NCI-H1930 (cell line): ENCODE data around the gene GPR75.

Experiments used
- DNase-seq, 2 experiments: peaks; one replicate each; lab custom pipeline; 2025; lab: John Stamatoyannopoulos, UW

GPR75 gene

DNA sequence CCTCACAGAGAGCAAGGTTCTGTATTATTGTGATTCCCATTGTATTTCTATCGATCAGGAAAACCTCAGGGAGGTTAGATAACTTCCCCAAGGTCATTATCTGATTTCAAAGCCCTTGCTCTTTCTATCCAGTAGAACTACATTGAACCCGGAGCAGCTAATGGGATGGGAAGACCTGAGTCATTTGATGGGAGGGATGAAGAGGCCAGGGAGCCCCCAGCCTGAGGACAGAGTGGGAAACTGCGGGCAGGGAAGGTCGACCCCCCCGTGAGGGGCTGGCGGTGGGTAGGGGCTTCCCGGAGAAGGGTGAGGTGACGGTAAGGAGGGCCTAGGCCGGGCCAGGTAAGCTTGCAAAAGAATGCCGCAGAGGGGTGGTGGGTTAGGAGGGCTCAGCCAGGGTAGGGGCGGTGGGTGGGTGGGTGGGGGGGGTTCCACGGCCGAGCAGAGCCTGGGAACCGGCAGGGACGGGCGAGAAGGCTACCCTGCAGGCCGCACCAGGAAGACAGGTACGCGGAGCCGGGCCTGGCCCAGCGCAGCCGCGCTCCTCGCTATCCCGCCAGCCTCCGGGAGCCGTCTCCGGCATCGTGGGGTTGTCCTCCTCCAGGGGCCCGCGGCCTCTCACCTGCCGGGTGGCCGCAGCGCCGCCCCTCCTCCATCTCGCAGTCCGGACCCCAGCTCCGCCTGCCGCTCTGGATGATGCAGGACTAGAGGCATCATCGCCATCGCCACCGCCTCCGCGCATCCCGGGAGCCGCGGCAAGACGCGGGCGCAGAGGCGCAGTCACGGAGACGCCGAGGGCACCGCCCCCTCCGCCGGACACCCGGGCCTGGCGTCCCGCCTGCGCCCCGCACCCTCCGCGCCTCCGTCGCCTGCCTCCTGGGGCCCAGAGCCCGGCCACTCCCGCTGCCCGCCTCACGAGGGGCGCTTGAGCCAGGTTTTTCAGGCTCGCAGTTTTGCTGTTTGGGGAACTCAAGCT lies at the start of gene GPR75:
Gene GPR75, minus strand, starts transcription at position 762 of the 976 bp plus-strand sequence. CDS start 5,211 bp downstream, outside the sequence.
- no peak for DNase-seq

DNA sequence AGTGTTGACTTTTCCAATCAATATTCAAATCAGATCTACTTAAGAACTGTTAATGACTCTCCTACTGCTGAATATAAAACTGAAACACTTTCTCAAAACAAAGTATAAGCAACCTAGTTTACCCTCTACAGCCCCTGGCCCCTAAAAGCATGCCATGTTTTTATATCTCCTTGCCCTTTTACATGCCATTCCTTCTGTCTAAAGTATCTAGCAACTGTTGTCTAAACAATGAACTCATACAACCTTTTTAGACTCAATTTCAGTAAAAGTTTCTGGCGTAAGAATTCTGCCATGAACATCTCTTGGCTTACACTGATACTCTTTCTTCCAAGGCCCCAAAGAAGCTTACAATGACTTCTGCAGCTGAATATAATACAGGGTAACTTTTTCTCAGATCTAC lies 47.8 kb upstream of the GPR75 start:
- no peak for DNase-seq

DNA sequence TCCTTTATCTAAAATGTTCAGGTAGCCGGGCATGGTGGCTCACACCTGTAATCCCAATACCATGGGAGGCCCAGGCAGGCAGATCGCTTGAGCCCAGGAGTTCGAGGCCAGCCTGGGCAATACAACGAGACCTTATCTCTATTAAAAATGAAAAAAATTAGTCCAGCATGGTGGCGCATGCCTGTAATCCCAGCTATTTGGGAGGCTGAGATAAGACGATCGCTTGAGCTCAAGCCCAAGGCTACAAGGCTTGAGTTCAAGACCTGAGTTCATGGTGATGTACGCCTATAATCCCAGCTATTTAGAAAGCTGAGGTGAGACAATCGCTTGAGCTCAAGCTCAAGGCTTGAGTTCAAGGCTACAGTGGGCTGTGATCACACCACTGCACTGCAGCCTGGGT lies 45.6 kb upstream of the GPR75 start:
- no peak for DNase-seq

DNA sequence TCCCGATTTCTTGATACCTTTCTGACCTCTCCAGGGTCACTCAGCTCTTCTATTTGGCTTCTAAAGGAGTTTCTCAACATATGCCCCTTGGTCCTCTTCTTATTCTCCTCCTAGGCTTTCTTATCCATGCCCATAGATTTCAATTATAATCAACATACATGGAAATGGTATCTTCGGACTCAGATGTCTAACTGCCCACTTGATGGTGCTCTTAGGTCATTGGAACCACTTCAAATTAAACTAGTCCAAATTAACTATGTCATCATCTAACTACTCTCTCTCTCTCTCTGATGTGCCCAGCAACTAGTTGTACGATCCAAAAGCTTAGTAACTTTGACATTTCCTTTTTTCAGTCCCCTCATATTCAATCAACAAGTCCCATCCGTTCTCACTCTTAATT lies 43.2 kb upstream of the GPR75 start:
- no peak for DNase-seq

DNA sequence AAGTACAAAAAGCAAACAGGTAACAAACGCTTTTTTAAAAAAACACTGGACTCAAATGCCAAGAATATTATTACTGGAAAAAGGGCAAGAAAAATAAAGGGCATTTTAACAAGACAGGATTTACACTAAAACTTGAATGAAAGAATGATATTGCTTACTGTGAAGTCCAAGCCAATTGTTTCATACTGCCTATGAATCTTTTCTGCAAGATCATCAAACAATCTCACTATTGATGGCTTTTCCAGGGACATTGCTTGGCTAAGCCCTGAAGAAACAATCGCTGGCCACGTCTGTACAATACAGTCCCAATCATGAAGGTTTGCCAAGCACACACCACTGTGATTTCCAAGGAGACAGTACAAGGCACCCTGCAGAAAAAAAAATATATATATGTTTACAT lies 41.4 kb upstream of the GPR75 start:
- DNase-seq: no peak

DNA sequence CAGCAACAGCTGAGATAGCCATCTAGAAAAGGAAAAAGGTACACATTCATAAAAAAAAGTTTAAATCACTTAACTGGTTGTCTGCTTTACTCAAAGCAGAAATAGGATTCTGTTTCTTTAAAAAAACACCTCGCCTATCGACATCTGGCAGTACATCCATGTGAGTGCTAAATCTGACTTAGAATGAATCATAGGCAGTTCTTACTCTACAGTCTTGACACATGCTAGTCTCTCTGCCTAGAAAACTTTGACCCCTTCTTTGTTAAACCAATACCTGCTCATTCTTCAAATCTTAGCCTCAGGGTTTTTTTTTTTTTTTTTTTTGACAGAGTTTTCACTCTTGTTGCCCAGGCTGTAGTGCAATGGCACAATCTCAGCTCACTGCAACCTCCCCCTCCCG lies 37.1 kb upstream of the GPR75 start:
- DNase-seq: no peak

DNA sequence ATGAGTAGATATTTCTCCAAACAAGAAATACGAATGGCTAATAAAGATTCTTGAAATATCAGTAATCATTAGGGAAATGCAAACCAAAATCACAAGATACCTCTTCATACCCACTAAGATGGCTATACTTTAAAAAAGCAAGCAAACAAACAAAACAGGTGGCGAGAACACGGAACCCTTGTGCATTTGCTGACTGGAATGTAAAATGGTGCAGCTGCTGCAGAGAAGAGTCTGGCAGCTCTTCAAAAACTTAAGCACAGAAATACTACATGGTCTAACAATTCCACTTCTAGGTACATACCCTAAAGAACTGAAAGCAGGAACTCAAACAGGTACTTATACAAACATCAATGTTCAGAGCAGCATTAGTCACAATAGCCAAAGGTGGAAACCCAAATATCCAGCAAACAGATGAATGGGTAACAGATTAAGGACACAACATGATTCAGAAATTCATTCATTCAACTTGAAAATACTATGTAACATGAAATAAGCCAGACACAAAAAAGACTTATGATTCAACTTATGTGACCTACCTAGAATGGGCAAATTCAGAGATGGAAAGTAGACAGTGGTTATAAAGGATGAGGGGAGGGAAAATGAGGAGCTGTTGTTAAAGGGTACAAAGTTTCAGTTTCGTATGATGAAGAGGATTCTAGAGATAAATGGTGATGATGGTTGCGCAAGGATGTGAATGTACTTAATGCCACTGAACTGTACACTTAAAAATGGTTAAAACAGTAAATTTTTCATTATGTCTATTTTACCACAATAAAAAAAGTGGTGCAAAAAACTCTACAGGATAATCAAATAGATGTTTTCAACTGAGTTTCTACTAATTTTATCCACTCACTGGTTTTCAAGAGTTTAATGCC lies 26.9 kb upstream of the GPR75 start:
- DNase-seq: no peak

DNA sequence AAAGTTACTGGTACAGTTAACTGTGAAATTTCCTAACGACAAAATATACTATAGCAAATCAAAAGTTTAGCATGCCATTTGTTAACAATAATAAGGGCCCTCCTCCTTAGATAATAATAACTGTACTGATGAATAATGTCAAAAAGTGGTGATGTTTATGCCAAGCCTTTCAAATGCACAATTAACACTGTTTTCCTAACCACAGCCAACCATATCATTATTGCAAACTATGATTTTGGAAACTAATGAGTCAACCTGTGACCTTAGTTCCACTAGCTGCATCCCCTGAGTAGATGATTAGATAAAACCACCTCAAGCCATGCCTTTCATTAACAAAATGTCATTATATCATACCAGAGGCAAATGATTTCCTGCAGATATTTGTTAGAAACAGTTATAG lies 25.1 kb upstream of the GPR75 start:
- no peak for DNase-seq

DNA sequence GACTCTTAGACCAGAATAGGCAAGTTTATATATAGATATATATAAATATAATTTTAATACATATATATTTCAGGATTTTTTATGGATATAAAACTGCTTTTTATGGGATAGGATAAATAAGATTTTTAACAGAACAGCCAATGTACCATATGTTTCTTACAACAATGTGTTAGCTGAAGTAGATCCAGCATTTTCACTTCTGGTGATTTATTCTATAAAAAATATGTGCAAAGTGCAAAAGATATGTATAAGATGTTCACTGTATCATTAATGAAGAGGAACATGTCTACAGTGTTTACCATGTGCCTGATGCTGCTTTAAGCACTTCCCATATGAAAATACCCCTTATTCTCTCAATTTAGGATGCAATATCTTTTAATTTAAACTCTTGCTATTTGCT lies 22.2 kb upstream of the GPR75 start:
- no peak for DNase-seq

DNA sequence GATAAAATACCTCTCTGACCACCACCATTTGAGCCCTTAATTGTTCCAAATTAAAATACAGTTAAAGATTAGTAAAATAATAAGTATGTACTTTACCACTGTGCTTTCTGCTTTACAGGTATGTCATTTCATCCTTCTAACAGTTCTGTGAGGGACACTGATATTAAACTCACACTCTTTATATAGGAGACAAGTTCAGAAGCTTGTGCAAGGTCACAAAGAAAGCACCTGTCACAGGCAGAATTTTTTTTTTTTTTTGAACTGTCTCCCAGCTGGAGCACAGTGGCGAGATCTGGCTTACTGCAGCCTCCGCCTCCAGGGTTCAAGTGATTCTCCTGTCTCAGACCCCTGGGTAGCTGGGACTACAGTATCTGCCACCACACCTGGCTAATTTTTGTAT lies 21.6 kb upstream of the GPR75 start:
- DNase-seq: no peak

DNA sequence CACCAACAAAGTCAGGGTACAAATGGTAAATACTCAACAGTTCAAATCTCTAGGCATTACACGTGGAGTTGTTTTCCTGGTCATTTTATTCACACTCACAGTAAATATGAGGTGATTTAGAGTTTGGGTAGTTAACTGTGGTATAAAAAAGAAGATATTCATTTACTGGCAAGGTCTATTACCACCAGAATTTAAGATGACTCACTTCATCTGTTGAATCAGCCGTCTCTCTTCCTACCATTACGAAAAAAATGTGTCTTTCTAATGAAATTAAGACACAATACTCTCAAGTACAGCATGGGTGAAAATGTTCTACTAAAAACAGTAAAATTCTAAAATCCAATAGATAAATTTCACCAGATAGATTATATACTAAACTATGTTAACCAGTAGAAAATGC lies 21.0 kb upstream of the GPR75 start:
- DNase-seq: no peak

DNA sequence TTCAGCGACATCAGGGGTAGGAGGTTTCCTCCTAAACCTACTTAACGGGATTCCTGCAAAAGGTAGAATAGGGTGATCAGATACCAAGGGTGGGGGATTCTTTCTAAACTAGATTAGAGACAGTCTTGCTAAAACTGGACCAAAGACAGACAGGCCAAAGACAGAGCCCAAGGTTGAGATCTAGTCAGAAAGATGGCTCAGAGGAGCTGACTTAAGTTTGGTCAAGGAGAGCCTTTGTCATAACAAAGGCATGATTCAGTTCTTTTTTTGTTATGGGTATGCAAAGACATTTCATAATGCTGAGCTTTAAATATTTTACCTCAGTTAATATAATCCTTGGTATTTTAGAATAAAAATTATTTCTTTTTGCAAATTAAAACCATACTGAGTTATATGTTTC lies 17.8 kb upstream of the GPR75 start:
- no peak for DNase-seq

DNA sequence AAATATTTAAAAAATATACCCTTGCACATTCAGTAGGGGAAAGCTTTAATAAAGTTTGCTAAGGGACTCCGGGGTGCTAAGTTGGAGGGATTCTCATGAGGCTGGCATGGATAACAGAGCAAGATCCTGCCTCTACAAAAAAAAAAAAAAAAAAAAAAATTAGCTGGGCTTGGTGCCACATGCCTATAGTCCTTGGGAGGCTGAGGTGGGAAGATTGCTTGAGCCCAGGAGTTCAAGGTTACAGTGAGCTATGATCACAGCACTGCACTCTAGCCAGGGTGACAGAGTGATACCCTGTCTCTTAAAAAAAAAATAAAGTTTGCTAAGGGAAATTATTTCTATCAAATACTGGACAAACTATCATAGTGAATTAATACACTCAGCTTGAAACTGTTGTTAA lies 17.3 kb upstream of the GPR75 start:
- no peak for DNase-seq

DNA sequence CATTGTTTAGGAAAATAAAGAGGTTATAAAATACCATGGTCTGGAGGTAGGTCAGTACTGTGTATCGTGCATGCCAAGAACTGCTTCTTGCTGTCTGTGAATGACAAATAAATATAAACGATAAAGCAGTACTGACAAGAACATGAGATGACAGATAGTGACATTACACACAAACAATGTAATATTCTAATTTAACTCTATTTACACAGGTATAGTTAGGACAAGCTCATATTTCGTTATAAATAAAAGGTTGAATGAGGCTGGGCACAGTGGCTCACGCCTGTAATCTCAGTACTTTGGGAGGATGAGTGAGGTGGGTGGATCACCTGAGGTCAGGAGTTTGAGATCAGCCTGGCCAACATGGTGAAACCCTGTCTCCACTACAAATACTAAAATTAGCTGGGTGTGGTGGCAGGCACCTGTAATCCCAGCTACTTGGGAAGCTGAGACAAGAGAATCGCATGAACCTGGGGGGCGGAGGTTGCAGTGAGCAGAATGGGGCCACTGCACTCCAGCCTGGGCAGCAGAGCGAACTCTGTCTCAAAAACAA lies 14.7 kb upstream of the GPR75 start:
- no peak for DNase-seq

DNA sequence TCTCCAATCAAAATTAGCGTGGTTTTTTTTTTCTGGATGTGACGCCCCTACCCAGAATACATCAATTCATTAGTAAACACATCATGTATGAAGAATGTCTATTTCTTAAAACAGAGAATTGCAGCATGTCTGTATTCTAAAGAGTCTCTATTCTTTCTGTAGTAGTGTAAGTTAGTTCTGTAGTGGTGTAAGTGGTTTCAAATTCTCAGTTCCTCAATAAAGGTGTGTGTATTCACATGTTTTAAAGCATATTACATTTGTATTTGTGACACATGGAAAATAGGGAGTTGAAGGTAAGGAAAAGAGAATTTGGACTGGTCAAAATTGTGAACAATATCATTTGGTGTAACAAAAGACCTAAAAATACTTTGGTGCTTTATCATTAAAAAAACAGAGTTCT lies 8.0 kb upstream of the GPR75 start:
- DNase-seq: no peak

DNA sequence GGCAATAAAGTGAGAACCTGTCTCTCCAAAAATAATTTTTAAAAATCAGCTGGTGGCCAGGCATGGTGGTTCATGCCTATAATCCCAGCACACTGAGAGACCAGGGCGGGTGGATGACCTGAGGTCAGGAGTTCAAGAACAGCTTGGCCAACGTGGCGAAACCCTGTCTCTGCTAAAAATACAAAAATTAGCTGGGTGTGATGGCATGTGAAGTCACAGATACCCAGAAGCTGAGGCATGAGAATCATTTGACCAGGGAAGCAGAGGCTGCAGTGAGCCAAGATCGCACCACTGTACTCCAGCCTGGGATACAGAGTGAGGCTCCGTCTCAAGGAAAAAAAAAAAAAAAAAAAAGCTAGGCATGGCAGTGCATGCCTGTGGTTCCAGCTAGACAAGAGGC lies 7.4 kb upstream of the GPR75 start:
- no peak for DNase-seq

DNA sequence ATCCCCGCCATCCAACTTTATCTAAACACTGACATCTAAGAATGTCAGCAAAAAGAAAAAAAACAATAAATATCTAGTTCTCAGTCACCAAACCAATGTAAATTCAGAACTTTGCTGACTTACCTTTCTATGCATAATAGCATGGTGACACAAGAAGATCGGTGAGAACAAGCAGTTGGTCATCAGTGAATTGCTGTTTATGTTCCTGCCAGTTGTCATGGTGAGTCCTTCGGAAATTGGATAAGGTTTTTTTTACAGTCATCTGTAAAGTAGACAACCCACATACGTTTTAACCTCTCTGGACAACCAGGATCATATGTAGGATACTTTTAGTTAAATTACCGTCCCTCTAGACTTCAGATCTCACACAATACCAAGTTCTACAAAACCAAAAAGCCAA lies 6.2 kb upstream of the GPR75 start:
- no peak for DNase-seq

DNA sequence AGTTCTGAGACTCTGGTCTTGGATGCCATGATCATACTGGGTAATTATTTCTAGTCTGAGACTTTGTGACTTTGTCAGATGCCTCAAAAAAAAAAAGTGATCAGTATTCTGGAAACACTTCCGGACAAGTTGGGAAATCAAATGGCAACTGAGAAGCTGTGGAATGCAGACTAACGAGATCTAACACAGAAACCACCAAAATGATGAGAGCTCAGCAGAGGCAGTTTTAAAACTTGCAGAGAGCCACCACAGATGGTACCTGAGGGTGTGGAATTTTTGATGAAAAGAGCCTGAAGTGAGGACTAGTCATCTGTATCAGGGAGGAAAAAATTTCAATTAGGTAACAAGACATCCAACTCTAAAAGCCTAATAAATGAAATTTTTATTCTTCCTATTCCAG lies 5.5 kb upstream of the GPR75 start:
- DNase-seq: no peak

DNA sequence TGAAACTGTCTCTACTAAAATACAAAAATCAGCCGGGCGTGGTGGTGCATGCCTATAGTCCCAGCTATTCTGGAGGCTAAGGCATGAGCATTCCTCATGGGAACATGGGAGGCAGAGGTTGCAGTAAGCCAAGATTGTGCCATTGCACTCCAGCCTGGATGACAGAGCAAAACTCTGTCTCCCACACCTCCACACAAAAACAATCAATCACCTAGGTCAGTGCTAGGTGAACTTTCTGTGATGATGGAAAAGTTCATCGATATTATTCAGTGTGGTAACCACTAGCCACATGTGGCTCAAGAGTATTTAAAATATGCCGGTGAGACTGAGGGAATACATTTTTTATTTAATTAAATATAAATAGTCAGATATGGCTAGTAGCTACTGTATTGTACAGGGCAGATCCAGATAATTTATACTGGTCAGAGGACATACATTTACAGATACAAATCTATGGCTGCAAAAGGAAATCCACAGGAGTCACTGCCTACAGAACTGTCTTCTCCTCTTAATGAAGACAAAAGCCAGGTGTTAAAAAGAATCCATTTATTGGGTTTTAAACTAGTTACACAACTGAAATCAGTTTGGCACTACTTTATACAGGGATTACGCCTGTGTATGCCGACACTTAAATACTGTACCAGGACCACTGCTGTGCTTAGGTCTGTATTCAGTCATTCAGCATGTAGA lies 3.9 kb upstream of the GPR75 start:
- DNase-seq: no peak

DNA sequence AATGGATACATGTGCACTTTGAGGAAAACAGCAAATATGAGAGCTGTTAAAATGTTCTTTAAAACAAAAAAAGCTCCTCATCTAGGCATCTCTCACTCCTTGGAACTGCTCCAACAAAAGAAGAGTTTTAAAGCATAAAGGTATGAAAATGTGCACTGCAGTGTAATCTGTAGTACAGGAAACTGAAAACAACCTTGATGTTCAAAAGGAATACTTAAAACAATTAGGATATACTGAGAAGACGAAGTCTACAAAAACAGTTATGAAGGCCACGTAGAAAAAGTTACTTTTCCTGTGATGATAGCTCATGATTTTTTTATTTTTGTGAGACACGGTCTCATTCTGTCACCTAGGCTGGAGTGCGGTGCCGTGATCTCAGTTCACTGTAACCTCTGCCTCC lies 2.1 kb upstream of the GPR75 start:
- DNase-seq: no peak

DNA sequence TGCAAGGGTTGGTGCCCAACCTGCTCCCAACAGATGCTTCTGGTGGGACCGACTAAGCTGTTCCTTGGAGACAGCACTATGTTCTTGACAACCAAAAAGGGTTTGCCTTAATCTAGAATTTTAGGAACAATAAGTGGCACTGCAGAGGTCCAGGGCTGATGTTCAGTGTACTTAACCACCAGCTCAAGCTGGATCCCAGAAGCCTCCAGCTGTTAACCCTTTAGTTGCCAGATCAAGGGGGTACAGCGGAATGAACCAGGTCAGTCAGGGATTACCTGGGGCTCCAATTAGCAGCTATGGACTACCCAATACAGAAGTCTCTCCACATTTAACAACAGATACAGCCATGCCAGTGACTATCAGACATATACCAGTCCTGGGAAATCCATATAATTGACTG lies 3.5 kb downstream of the GPR75 start:
- no peak for DNase-seq

DNA sequence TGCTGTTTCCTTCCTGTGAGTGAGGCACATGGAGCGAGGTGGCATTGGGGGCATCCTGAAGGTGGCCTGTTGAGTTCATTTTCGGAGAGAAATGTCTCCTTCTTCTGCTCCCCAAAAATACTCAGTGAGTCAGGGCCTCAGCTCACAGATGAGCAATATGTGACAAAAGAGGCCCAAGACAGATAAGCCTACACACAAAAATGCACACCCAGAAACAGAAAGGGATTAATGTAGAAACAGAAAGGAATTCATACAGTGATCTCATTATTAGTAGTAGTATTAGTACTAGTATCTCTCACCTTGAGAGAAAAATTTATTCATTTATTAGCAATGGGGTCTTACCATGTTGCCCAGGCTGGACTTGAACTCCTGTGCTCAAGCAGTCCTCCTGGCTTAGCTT lies 5.1 kb downstream of the GPR75 start:
- DNase-seq: no peak
